GM10248 (cell line): ENCODE results near the gene PPP1R2B.
A peak's percentile ranks its signal among the peaks of the same experiment; 100 is the strongest.

Source experiments
- CTCF ChIA-PET: fragments of 300-600 bp; sonication (Branson Sonifier 250); formaldehyde crosslinking; extraction: SDS; loops from one replicate; lab custom pipeline; 2021; ENCODE audit warnings: antibody characterized with exemption; lab: Yijun Ruan, JAX
- POLR2A ChIA-PET: fragments of 350-650 bp; sonication (Branson Sonifier 250); formaldehyde crosslinking; extraction: SDS; loops from one replicate; lab custom pipeline; 2020; ENCODE audit warnings: antibody characterized with exemption; lab: Yijun Ruan, JAX
- DNase-seq: peaks from one replicate; pipeline ENCODE4 v3.0.0; 2012; ENCODE audit errors: extremely low spot score
- CTCF ChIP-seq: IDR thresholded peaks from 2 replicates; pipeline ENCODE4 v1.5.1; 2012; ENCODE audit warnings: mild to moderate bottlenecking, low read depth; ENCODE audit errors: extremely low read depth, missing control alignments, control extremely low read depth

PPP1R2B gene

GRCh38 chr5:156865427-156865826 is 15.3 kb downstream of the PPP1R2B start:
- CTCF ChIA-PET = interaction anchor here (1.3 kb wide), 1 partner anchor 77 kb away, joined by 3 read pairs; no protein-coding TSS in a partner anchor
- POLR2A ChIA-PET = no interaction called here
- TF ChIP-seq CTCF = no peak
- no peak for DNase-seq

- no peak for TF ChIP-seq CTCF
- DNase-seq = no peak
- ChIA-PET POLR2A (no interaction called here), CTCF (no interaction called here)
These were observed 20.4 kb downstream of the PPP1R2B start for GRCh38 chr5:156870498-156870839.

- no peak for TF ChIP-seq CTCF
- CTCF ChIA-PET = no interaction called here
- DNase-seq = no peak
- POLR2A ChIA-PET = no interaction called here
These were observed 21.1 kb downstream of the PPP1R2B start for GRCh38 chr5:156871212-156871611.

- ChIA-PET POLR2A (interaction anchor here (1.0 kb wide), 1 partner anchor 42 kb away, joined by 3 read pairs; no protein-coding TSS in a partner anchor), CTCF (interaction anchor here (1.0 to 1.7 kb wide), 5 partner anchors 13 to 150 kb away, joined by 3 to 5 read pairs (median 3); no protein-coding TSS in a partner anchor)
- no peak for TF ChIP-seq CTCF
- DNase-seq = peak; percentile 28
These were observed 29.7 kb downstream of the PPP1R2B start for GRCh38 chr5:156879665-156880285.

- DNase-seq = no peak
- CTCF ChIA-PET = interaction anchor here (1.0 to 2.8 kb wide), 2 partner anchors 11 to 249 kb away, joined by 4 to 7 read pairs; no protein-coding TSS in a partner anchor
- TF ChIP-seq CTCF = no peak
- POLR2A ChIA-PET = interaction anchor here (0.7 kb wide), 1 partner anchor 35 kb away, joined by 3 read pairs; no protein-coding TSS in a partner anchor
These were observed 33.3 kb downstream of the PPP1R2B start for GRCh38 chr5:156883316-156883875.

- ChIA-PET CTCF (interaction anchor here (0.8 to 2.0 kb wide), 6 partner anchors 43 to 243 kb away, joined by 3 to 5 read pairs (median 3); no protein-coding TSS in a partner anchor), POLR2A (no interaction called here)
These were observed 38.4 kb downstream of the PPP1R2B start for GRCh38 chr5:156888520-156888919.

More at GRCh38 chr5:156888520-156888919, 38.4 kb downstream of the PPP1R2B start:
- DNase-seq = no peak
- no peak for TF ChIP-seq CTCF
